RWPE2 (cell line): ENCODE data around the gene LOXL4.

ENCODE experiments used
- ATAC-seq: fragments of 200-7000 bp; cut with Tn5 transposase; 3 replicates; pipeline ENCODE4 v1.9.1; 2021; ENCODE audit warnings: low read depth
- DNase-seq: peaks from one replicate; pipeline ENCODE4 v3.0.0-alpha.2; 2020; ENCODE audit warnings: low spot score
- H3K27ac ChIP-seq: fragments of 450-650 bp; 2 replicates; pipeline ENCODE4 v1.5.1; 2017; ENCODE audit warnings: mild to moderate bottlenecking; ENCODE audit not compliant: poor library complexity, severe bottlenecking
- H3K27me3 ChIP-seq: fragments of 250-450 bp; sonication (Bioruptor Pico); 2 replicates; pipeline ENCODE4 v1.5.1; 2021; ENCODE audit warnings: mild to moderate bottlenecking, moderate library complexity; ENCODE audit not compliant: insufficient read depth, poor library complexity, severe bottlenecking
- H3K36me3 ChIP-seq: fragments of 250-450 bp; sonication (Bioruptor Pico); 2 replicates; pipeline ENCODE4 v1.5.1; 2020; ENCODE audit warnings: low read depth, mild to moderate bottlenecking, moderate library complexity
- H3K4me1 ChIP-seq: fragments of 250-450 bp; sonication (Bioruptor Pico); 2 replicates; pipeline ENCODE4 v1.5.1; 2021; ENCODE audit warnings: mild to moderate bottlenecking, moderate library complexity; ENCODE audit not compliant: insufficient read depth, poor library complexity, severe bottlenecking
- H3K4me3 ChIP-seq: fragments of 250-450 bp; sonication (Bioruptor Pico); 2 replicates; pipeline ENCODE4 v1.5.1; 2021; ENCODE audit warnings: mild to moderate bottlenecking, moderate library complexity; ENCODE audit not compliant: severe bottlenecking
- H3K9me3 ChIP-seq: fragments of 250-450 bp; sonication (Bioruptor Pico); 2 replicates; pipeline ENCODE4 v1.5.1; 2021; ENCODE audit warnings: mild to moderate bottlenecking, moderate library complexity; ENCODE audit not compliant: severe bottlenecking
- CTCF ChIP-seq: fragments of 450-650 bp; IDR thresholded peaks from one replicate; pipeline ENCODE4 v1.5.1; 2017; ENCODE audit warnings: mild to moderate bottlenecking, moderate library complexity; ENCODE audit not compliant: poor library complexity, severe bottlenecking

LOXL4 gene

GRCh38 chr10:98249134-98249533, 18.9 kb downstream of the LOXL4 start:
- Histone ChIP-seq H3K4me1 (no peaks in the 10 kb centered on the region), H3K36me3 (peaks cover 36% of the 10 kb centered on the region), H3K27ac (no peak overlapping the region), H3K27me3 (no peaks in the 10 kb centered on the region), H3K9me3 (no peaks in the 10 kb centered on the region), H3K4me3 (no peak overlapping the region)
- no peak for TF ChIP-seq CTCF
- no peak for DNase-seq
- no peak for ATAC-seq

DNA sequence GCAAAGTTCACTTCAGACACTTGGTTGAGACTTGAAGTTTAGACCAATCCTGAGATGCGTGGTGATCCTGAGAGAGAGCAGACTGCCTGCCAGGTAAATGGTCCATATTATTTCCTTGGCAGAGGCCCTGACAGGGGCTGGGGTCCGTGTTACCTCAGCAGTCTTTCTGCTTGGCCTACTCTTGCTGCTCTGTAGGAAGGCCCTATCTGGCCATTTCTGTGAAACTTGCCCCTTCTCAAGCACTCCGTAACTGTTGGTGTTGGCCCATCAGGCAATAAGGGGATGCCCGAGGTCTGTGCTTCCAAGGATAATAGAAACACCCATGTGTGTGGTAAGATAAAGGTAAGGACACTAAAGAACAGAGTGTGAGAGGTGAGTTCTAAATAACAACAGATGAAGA, 20.0 kb downstream of the LOXL4 start:
- H3K27ac ChIP-seq = no peak overlapping the region
- ATAC-seq = no peak
- H3K4me3 ChIP-seq = no peak overlapping the region
- no peaks in the 10 kb centered on the region for H3K4me1 ChIP-seq
- DNase-seq = no peak
- H3K9me3 ChIP-seq = no peaks in the 10 kb centered on the region
- TF ChIP-seq CTCF = no peak
- H3K36me3 ChIP-seq = peaks cover 47% of the 10 kb centered on the region
- no peaks in the 10 kb centered on the region for H3K27me3 ChIP-seq

GRCh38 chr10:98246911-98247805, 20.8 kb downstream of the LOXL4 start:
- H3K36me3 ChIP-seq = peaks cover 56% of the 10 kb centered on the region
- no peaks in the 10 kb centered on the region for H3K9me3 ChIP-seq
- no peak for ATAC-seq
- TF ChIP-seq CTCF = no peak
- H3K4me1 ChIP-seq = no peaks in the 10 kb centered on the region
- H3K4me3 ChIP-seq = no peak overlapping the region
- no peak for DNase-seq
- H3K27ac ChIP-seq = no peak overlapping the region
- H3K27me3 ChIP-seq = no peaks in the 10 kb centered on the region

- no peak overlapping the region for H3K4me3 ChIP-seq
- no peak for DNase-seq
- H3K36me3 ChIP-seq = peaks cover 77% of the 10 kb centered on the region
- H3K27me3 ChIP-seq = no peaks in the 10 kb centered on the region
- no peaks in the 10 kb centered on the region for H3K9me3 ChIP-seq
- H3K4me1 ChIP-seq = no peaks in the 10 kb centered on the region
- no peak for ATAC-seq
- H3K27ac ChIP-seq = no peak overlapping the region
- TF ChIP-seq CTCF = no peak
These were observed 23.4 kb downstream of the LOXL4 start for GRCh38 chr10:98244586-98244985.

DNA sequence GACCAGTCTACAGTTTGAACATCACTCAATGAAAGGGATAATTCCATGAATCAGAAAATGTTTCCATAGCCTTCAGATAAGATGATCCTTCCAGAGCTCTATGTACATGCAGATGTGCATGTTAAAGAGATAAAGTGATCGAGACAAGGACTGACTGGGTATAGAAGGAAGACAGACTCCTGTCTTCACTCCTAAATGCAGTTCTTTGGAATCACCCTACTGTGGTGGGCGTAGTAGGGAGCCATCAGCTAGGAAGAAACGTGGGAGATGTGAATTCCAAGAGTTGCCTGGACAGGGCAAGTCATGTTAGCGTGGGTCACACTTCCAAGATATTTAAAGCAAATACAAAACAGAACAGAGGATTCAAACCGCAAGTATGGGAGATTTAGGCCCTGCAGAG, 23.9 kb downstream of the LOXL4 start:
- DNase-seq (no peak), ATAC-seq (no peak)
- peaks cover 79% of the 10 kb centered on the region for H3K36me3 ChIP-seq
- no peaks in the 10 kb centered on the region for H3K4me1 ChIP-seq
- H3K4me3 ChIP-seq = no peak overlapping the region
- H3K27me3 ChIP-seq = no peaks in the 10 kb centered on the region
- no peaks in the 10 kb centered on the region for H3K9me3 ChIP-seq
- TF ChIP-seq CTCF = no peak
- no peak overlapping the region for H3K27ac ChIP-seq
